DND-41 (cell line): ENCODE results near the gene ANO2.

ENCODE experiments used
- EZH2 ChIP-seq: IDR thresholded peaks from 3 replicates; pipeline ENCODE4 v1.6.1; 2012; ENCODE audit warnings: borderline replicate concordance, low read depth, mild to moderate bottlenecking, moderate library complexity, low read length, inconsistent platforms; ENCODE audit not compliant: severe bottlenecking
- TF ChIP-seq, protein P1 (sequence below): IDR thresholded peaks from 2 replicates; pipeline ENCODE4 v1.5.1; 2012; ENCODE audit warnings: borderline replicate concordance, low read length, moderate library complexity, mild to moderate bottlenecking; ENCODE audit not compliant: poor library complexity, severe bottlenecking; ENCODE audit errors: extremely low read depth

DNA sequence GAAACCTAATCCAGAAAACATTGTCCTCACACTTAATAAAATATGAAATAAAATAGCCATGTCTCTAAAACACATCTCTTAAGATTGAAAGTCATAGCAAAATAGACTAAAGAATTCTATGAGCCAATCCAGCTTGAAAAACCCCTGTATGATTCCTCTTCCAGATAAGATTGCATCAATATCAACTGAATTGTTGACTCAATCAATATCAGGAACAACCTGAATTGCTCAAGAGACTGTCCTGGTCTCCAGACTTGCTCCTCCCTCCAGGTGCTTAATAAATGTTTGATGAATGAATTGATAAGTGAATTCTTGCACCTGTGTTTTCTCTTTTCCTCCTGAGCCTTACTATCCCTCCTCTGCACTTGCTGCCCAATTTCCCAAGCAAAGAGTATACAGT lies 351.1 kb downstream of the ANO2 start:
- TF ChIP-seq, protein P1, sequence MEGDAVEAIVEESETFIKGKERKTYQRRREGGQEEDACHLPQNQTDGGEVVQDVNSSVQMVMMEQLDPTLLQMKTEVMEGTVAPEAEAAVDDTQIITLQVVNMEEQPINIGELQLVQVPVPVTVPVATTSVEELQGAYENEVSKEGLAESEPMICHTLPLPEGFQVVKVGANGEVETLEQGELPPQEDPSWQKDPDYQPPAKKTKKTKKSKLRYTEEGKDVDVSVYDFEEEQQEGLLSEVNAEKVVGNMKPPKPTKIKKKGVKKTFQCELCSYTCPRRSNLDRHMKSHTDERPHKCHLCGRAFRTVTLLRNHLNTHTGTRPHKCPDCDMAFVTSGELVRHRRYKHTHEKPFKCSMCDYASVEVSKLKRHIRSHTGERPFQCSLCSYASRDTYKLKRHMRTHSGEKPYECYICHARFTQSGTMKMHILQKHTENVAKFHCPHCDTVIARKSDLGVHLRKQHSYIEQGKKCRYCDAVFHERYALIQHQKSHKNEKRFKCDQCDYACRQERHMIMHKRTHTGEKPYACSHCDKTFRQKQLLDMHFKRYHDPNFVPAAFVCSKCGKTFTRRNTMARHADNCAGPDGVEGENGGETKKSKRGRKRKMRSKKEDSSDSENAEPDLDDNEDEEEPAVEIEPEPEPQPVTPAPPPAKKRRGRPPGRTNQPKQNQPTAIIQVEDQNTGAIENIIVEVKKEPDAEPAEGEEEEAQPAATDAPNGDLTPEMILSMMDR = no peak
- TF ChIP-seq EZH2 = no peak
